Neural progenitor cell (in vitro differentiated cells): ENCODE data around the gene STPG3. TPM values are rescaled to one million over a fixed set of nuclear protein-coding genes. Genes with fewer than 3 reads are reported as not detected.
A peak's percentile ranks its signal among the peaks of the same experiment; 100 is the strongest.

Experiments used
- DNase-seq: peaks from one replicate; pipeline ENCODE4 v3.0.0-alpha.2; 2016; ENCODE audit warnings: low spot score
- H2AFZ ChIP-seq: fragments of 200-600 bp; sonication (generic); replicated peaks from 2 replicates; pipeline ENCODE4 v1.6.1; 2016; ENCODE audit warnings: antibody characterized with exemption
- H3F3A ChIP-seq: fragments of 200-600 bp; sonication (generic); 2 replicates; pipeline ENCODE4 v1.6.1; 2016; ENCODE audit warnings: antibody characterized with exemption, low read depth
- H3K27ac ChIP-seq: fragments of 200-600 bp; sonication (generic); 2 replicates; pipeline ENCODE4 v1.5.1; 2016; ENCODE audit warnings: mild to moderate bottlenecking
- H3K27me3 ChIP-seq: fragments of 200-600 bp; sonication (generic); 2 replicates; pipeline ENCODE4 v1.6.1; 2016; ENCODE audit warnings: mild to moderate bottlenecking, moderate library complexity
- H3K36me3 ChIP-seq: fragments of 200-600 bp; sonication (generic); 2 replicates; pipeline ENCODE4 v1.5.1; 2016
- H3K4me1 ChIP-seq: fragments of 200-600 bp; sonication (generic); 2 replicates; pipeline ENCODE4 v1.6.1; 2016; ENCODE audit warnings: mixed run types
- H3K4me2 ChIP-seq: fragments of 200-600 bp; sonication (generic); 2 replicates; pipeline ENCODE4 v1.6.1; 2016
- H3K4me3 ChIP-seq: fragments of 200-600 bp; sonication (generic); 2 replicates; pipeline ENCODE4 v1.5.1; 2016
- H3K79me2 ChIP-seq: fragments of 200-600 bp; sonication (generic); 2 replicates; pipeline ENCODE4 v1.6.1; 2016; ENCODE audit warnings: low read depth
- H3K9ac ChIP-seq: fragments of 200-600 bp; sonication (generic); 2 replicates; pipeline ENCODE4 v1.6.1; 2016
- H3K9me3 ChIP-seq: fragments of 200-600 bp; sonication (generic); 2 replicates; pipeline ENCODE4 v1.5.1; 2016; ENCODE audit warnings: low read depth
- H4K20me1 ChIP-seq: fragments of 200-600 bp; sonication (generic); 2 replicates; pipeline ENCODE4 v1.6.1; 2016; ENCODE audit warnings: low read depth
- H3K27ac Mint-ChIP-seq: 3 replicates; pipeline ENCODE4 v1.8.0; 2021; ENCODE audit warnings: mixed read lengths
- H3K27me3 Mint-ChIP-seq: 2 replicates; pipeline ENCODE4 v1.8.0; 2022; ENCODE audit warnings: low read depth, mild to moderate bottlenecking, inconsistent platforms, moderate library complexity, mixed read lengths; ENCODE audit not compliant: insufficient read depth
- H3K36me3 Mint-ChIP-seq: 3 replicates; pipeline ENCODE4 v1.8.0; 2021; ENCODE audit warnings: mixed read lengths
- H3K4me1 Mint-ChIP-seq: 3 replicates; pipeline ENCODE4 v1.8.0; 2021; ENCODE audit warnings: mixed read lengths
- H3K4me3 Mint-ChIP-seq: 3 replicates; pipeline ENCODE4 v1.8.0; 2021; ENCODE audit warnings: mild to moderate bottlenecking, moderate library complexity, mixed read lengths
- H3K9me3 Mint-ChIP-seq: 3 replicates; pipeline ENCODE4 v1.8.0; 2020; ENCODE audit warnings: mixed read lengths
- EZH2 ChIP-seq: fragments of 200-600 bp; sonication (generic); IDR thresholded peaks from 2 replicates; pipeline ENCODE4 v1.6.1; 2017; ENCODE audit warnings: antibody characterized with exemption, mild to moderate bottlenecking, moderate library complexity
- EZH2phosphoT487 ChIP-seq: fragments of 200-600 bp; sonication (generic); IDR thresholded peaks from 2 replicates; pipeline ENCODE4 v1.6.1; 2017; ENCODE audit warnings: antibody characterized with exemption
- total RNA-seq: library from RNA; depleted of rRNA; stranded (reverse); fragments of >200 nt; gene quantifications from 2 replicates; pipeline ENCODE4 v1.2.3, GENCODE V29; 2015; ENCODE audit warnings: low replicate concordance
- TF ChIP-seq, protein P1 (sequence below): fragments of 200-600 bp; sonication (generic); IDR thresholded peaks from 2 replicates; pipeline ENCODE4 v1.5.1; 2017; ENCODE audit warnings: antibody characterized with exemption, mild to moderate bottlenecking

STPG3 gene
- total RNA-seq, 1 donor from 2014 or later, result not detected

DNA sequence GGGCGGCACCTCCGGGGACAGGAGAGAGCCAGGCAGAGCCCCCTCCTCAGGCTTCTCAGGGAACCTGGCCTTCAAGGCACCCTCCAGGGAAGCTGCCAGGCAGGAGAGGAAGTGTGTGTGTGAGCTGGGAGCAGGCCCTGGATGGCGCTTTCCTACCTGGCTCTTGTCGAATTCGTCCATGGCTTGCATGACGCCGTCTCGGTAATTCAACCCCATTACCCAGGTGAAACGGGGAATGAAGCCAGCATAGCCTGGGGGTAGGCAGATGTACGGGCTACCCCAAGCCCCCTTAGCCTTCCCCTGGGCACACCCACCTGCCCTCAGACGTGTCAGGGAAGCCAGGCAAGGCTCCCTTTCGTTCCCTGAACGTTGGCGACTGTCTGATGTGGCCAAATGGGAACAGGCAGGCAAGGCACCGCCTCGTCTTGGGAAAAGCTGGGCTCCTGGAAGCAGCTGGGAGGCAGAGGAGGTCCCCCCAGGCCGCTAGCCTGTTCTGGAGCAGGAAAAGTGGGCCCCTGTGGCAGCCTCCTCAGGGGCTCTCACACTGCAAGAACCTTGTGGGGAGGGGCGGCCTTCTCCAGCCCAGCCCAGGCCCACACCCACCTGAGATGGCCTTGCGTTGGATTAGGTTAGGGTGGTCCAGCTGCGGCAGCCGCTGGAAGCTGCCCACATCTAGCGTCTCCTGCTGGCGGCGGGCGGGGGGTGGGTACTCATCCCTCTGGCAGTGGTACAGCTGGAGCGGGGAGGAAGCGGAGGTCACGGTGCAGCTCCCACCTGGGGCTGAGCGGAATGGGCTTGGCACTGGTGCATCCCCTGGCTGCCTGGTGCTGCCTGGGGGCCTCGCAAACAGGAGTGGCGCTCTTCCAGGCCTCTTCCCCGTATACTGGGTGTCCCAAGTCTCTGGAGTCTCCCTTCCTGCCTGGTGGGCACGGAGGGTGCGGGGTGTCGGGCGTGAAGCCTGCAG, 6.3 kb upstream of the STPG3 start:
- Histone ChIP-seq H3K27me3 (no peaks in the 10 kb centered on the region), H3K79me2 (peaks cover 24% of the 10 kb centered on the region), H3K4me3 (no peak overlapping the region), H3K9me3 (no peaks in the 10 kb centered on the region), H2AFZ (no peak overlapping the region), H3F3A (peaks cover 41% of the 10 kb centered on the region), H3K4me2 (no peak overlapping the region), H3K9ac (no peak overlapping the region), H3K4me1 (peaks cover 7% of the 10 kb centered on the region), H3K27ac (no peak overlapping the region), H3K36me3 (no peaks in the 10 kb centered on the region), H4K20me1 (peaks cover 31% of the 10 kb centered on the region)
- peak; percentile 31 for DNase-seq
- H3K36me3 Mint-ChIP-seq, result peaks cover 14% of the 10 kb centered on the region
- no peaks in the 10 kb centered on the region for H3K27me3 Mint-ChIP-seq
- peak overlapping the region; percentile 38 for H3K4me3 Mint-ChIP-seq
- no peaks in the 10 kb centered on the region for H3K9me3 Mint-ChIP-seq
- H3K4me1 Mint-ChIP-seq, result peaks cover 37% of the 10 kb centered on the region
- H3K27ac Mint-ChIP-seq, result no peak overlapping the region
- TF ChIP-seq, protein P1, sequence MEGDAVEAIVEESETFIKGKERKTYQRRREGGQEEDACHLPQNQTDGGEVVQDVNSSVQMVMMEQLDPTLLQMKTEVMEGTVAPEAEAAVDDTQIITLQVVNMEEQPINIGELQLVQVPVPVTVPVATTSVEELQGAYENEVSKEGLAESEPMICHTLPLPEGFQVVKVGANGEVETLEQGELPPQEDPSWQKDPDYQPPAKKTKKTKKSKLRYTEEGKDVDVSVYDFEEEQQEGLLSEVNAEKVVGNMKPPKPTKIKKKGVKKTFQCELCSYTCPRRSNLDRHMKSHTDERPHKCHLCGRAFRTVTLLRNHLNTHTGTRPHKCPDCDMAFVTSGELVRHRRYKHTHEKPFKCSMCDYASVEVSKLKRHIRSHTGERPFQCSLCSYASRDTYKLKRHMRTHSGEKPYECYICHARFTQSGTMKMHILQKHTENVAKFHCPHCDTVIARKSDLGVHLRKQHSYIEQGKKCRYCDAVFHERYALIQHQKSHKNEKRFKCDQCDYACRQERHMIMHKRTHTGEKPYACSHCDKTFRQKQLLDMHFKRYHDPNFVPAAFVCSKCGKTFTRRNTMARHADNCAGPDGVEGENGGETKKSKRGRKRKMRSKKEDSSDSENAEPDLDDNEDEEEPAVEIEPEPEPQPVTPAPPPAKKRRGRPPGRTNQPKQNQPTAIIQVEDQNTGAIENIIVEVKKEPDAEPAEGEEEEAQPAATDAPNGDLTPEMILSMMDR, result peak; percentile 6
- no peak for TF ChIP-seq EZH2
- TF ChIP-seq EZH2phosphoT487, result no peak

- H3K27me3 ChIP-seq, result no peaks in the 10 kb centered on the region
- H3K9ac ChIP-seq, result no peak overlapping the region
- Mint-ChIP-seq H3K27me3 (no peaks in the 10 kb centered on the region), H3K9me3 (no peaks in the 10 kb centered on the region), H3K4me3 (no peak overlapping the region), H3K27ac (no peak overlapping the region), H3K36me3 (peaks cover 14% of the 10 kb centered on the region), H3K4me1 (peaks cover 40% of the 10 kb centered on the region)
- no peaks in the 10 kb centered on the region for H3K36me3 ChIP-seq
- H4K20me1 ChIP-seq, result peaks cover 31% of the 10 kb centered on the region
- DNase-seq, result no peak
- H3F3A ChIP-seq, result peaks cover 33% of the 10 kb centered on the region
- H3K4me3 ChIP-seq, result no peak overlapping the region
- H3K79me2 ChIP-seq, result peaks cover 21% of the 10 kb centered on the region
- H3K27ac ChIP-seq, result no peak overlapping the region
- no peak overlapping the region for H2AFZ ChIP-seq
- H3K4me1 ChIP-seq, result peaks cover 7% of the 10 kb centered on the region
- no peak overlapping the region for H3K4me2 ChIP-seq
- no peaks in the 10 kb centered on the region for H3K9me3 ChIP-seq
- TF ChIP-seq EZH2 (no peak), EZH2phosphoT487 (no peak)
- TF ChIP-seq, protein P1, result no peak
Measured at GRCh38 chr9:137245450-137246421, 5.3 kb upstream of the STPG3 start.

- Histone ChIP-seq H3K9ac (no peak overlapping the region), H2AFZ (no peak overlapping the region), H3K79me2 (peaks cover 12% of the 10 kb centered on the region), H4K20me1 (peaks cover 22% of the 10 kb centered on the region), H3K4me1 (peaks cover 15% of the 10 kb centered on the region), H3F3A (peaks cover 25% of the 10 kb centered on the region), H3K4me3 (no peak overlapping the region), H3K27me3 (no peaks in the 10 kb centered on the region), H3K4me2 (no peak overlapping the region), H3K9me3 (no peaks in the 10 kb centered on the region), H3K27ac (no peak overlapping the region), H3K36me3 (no peaks in the 10 kb centered on the region)
- no peak overlapping the region for H3K4me3 Mint-ChIP-seq
- H3K27ac Mint-ChIP-seq, result peak overlapping the region; percentile 29
- peaks cover 9% of the 10 kb centered on the region for H3K36me3 Mint-ChIP-seq
- peaks cover 40% of the 10 kb centered on the region for H3K4me1 Mint-ChIP-seq
- no peaks in the 10 kb centered on the region for H3K27me3 Mint-ChIP-seq
- no peak for DNase-seq
- TF ChIP-seq, protein P1, result no peak
- TF ChIP-seq EZH2 (no peak), EZH2phosphoT487 (no peak)
- H3K9me3 Mint-ChIP-seq, result no peaks in the 10 kb centered on the region
Measured at GRCh38 chr9:137247135-137247915, 3.8 kb upstream of the STPG3 start.
